IPS DF 4.7 (cell line): ENCODE measurements around the gene TPRG1.

Experiments
- DNase-seq: peaks from one replicate; pipeline ENCODE4 v3.0.0-alpha.2; 2013; ENCODE audit warnings: low spot score; ENCODE audit errors: extremely low read depth

The TPRG1 gene

DNA sequence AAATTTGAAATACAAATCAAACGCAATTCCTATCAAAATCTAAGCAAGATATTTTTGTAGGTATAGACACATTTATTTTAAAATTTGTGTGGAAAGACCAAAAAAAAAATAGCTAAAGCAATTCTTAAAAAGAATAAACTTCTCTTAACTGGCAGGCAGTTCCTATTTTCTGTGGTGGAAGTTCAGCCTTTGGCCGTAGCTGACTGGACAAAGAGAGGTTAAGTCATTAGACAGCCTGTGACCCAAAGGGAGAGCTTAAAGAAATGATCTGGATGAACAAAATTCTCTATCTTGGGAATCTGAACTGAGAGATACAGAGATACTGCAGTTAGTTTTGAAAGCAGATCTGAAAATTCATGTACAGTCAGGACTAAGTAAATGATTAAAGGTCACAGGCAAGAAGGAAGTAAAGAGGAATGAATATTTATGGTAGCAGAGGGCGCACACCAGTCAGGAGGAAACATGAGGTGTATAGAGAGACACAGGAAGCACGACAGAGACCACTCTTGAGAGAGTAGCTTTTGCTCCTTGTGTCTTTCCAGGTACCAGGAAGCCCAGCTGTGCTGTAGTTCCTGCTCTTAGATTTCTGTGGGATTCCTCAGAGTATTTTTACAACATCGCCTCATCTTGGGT lies 57.5 kb downstream of the TPRG1 start:
- DNase-seq, result no peak

DNA sequence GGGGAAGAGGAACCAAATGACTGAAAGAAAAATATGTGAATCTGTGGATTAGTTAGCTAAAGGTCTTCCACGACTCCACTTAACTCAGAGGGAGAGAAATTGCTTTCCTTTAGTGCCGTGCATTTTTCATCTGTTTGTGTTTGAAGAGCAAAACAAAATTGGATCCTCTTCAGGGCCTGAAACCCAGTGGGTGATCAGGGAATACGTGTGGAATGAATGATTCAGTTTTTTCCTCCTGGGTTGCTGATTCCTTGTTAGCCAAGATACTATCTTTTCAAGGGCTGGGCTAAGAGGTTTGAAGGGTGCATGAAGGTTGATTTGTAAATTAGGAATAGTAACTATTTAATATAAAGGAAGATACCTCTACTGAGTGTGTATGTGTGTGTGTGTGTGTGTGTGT lies 61.0 kb downstream of the TPRG1 start:
- DNase-seq, result no peak

DNA sequence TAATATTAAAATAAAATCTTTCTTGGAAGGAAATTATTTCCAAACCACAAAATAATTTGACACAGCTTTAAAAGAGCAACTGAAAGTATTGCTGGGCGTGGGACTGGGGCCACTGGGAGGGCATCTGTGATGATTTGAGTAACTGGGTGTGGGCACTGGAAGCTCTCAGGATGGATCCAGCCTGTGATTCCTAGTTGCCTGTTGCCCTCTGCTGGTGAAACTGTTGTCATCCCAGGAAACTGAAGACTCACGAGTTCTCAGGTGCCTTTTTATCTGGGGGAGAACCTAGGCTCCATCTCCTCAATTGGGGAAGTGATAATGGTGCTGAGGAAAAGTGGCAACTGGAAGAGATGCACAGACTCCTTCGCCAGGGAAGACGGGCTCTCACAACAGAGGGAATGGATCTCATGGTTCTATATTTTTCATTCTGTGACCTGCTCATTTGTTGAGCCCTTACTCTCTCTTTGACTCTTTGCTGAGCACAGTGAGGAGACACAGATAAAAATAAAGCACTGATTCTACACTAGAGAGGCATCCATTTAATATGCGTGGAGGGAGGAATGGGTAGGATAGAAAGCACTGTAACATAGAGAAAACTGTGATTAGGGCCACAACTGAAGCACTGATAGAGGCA lies 61.6 kb downstream of the TPRG1 start:
- DNase-seq, result peak; percentile 44

DNA sequence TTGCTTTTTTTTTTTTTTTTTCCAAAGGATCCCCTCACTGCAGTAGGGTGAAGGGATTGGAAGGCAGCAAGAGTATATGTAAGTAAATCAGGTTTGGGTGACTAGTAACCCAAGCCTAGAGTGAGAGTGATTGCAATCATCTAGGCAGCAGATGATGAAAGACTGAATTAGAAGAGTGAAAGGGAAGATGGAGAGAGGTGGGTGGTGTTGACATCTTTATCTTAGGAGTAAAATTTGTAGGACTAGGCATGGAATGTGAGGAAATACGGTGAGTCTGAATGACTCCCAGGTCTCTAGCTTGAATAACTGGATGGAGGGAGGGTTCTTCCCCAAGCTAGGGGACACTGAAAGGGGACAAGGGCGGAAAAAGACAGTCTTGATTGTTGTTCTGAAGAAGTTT lies 63.4 kb downstream of the TPRG1 start:
- no peak for DNase-seq

DNA sequence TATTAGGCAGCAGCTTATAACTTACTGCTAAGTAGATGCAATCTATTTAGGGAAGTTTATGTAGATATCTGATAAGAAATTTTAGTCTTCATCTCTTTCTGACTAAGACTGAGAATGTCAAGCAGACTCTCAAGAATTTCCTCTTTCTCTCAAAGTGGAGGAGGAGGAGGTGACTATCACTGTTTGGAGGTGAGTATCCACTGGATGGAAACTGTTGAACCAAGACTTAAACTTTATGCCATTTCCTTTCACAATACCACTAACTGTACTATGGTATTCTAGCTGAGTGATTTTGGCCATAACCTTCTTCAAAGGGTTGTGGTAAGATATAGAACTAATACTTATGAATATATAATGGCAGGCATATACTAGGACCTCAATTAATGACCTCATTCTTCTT lies 64.6 kb downstream of the TPRG1 start:
- no peak for DNase-seq

DNA sequence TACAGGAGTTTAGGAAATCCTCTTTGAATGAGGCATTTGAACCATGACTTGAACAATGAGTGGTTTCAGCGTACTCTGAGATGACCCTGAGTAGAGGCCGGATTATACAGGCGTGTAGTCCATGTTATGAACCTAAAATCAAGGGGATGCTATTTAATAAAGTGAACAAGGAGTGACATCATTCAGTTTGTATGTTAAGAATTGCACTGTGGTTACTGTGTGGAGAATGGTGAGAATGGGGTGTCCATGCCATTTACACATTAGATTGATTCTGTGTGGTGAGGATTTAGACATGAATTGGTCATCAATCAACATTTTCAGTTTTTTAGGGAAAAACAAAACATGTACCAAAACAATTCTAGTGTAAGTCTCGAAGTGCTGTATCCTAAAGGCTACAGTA lies 65.8 kb downstream of the TPRG1 start:
- DNase-seq, result no peak

DNA sequence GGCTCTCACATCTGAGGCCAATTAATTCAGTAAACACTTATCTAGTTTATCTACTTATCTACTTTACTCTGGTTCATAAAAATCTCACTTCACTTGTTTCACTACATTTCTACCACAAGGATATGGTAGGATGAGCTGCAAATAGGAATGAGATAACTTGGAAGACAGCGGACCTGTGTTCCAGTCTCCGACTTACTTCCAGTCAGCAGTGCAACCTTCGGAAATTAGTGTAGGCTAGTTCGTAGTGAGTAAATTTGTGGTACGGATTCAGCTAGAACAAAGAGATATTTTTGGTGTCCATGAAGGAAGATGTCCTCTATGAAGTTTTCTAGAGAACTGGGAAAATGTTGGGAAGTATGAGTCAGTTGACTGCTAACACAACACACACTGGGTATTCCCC lies 66.3 kb downstream of the TPRG1 start:
- DNase-seq, result no peak

DNA sequence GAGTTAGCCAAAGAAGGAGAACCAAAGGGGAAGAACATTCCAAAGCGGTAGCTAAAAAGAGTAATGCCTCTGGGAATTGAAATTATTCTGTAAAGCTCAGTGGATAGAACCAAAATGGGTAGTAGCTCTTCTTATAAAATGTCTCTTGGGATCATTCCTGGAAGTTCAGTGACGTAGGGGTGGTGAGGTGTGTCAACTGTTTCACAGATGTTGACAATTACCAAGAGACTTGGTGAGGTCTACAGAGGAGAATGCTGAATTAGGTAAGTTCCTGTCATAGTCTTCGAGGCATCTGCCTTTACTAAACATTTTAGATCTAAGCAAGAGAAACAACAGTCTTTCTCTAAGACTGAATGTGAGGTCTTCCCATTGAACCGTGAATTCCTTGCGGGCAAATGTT lies 67.8 kb downstream of the TPRG1 start:
- DNase-seq, result no peak

DNA sequence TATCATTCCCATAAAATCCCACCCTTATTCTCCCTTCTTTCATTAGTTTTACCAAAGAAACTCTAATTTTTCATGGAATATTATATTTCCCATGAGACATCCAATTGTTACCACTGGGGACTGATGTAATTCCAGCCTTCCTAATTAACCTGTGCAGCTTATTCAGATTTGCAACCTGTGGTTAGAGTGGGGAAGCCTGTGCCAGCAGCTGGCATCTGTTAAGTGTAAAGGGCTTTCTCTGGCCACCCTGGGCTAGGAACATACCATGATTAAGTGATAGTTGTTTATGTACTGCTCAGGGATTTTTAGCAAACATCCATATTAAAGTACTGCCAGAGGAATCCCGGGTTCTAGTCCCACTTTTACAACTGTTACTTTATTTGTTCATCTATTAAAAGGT lies 78.2 kb downstream of the TPRG1 start:
- DNase-seq, result no peak

DNA sequence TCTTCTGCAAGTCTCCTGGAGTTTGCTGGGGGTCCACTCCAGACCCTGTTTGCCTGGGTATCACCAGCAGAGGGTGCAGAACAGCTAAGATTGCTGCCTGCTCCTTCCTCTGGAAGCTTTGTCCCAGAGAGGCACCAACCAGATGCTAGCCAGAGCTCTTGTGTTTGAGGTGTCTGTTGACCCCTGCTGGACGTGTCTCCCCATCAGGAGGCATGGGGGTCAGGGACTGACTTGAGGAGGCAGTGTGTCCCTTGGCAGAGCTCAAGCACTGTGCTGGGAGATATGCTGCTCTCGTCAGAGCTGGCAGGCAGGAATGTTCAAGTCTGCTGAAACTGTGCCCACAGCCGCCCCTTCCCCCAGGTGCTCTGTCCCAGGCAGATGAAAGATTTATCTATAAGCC lies 86.5 kb downstream of the TPRG1 start:
- DNase-seq, result no peak

DNA sequence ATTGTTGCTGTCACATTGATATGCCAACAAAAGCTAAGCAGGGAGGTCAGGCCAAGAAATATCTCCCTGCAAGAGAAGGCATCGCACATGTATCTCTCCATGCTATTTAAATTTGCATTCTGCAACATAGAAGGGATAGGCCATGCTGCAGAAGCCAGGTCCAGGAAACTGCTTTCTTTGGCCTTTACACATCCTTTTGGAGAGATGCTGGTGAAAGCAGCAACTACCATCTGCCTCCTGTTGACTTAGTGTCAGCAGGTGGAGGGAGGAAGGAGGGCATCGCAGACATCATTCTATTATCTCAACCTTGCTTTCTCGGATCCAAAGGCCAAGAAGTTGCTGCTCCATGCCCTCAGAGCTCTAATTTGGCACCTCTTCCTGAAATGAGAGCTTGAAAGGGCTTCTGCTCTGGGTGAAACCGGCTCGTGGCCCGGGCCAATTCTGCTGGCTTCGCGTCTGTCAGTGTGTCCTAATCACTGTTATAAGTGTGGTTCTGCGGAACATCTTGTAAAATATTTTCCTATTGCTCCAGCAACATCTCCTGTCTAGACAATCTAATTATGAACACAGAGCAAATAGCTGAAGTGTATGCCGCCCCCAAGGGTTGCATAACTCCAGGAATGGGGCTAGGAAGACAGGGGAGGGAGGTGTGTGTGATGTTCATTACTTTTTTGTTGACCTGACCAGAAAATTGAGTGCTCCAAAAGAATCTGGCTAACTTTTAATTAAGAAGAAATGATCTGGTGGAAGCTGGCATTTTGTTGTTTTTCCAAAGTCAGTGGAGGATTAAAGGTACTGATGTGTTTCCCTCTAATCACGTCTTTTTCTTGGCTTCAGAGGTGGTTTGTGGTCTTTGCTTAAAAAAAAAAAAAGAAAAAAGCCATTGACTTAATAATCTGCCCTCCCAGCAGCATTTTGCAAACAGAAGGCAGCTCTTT lies 89.1 kb downstream of the TPRG1 start:
- no peak for DNase-seq

DNA sequence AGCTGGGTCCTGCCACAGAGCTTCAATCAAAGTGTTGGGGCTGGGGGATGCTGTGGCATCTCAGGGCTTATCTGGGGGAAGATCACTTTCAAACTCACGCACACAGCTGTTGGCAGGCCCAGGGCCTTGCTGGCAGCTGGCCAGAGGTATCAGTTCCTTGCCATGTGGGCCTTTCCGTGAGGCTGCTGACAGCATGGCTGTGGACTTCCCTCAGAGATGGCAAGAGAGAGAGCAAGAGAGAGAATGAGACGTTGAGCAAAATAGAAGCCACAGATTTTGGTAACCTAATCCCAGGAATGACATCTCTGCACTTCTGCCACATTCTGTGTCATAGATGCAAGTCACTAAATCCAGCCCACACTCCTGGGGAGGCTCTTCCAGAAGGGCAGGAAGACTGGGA lies 91.0 kb downstream of the TPRG1 start:
- no peak for DNase-seq

DNA sequence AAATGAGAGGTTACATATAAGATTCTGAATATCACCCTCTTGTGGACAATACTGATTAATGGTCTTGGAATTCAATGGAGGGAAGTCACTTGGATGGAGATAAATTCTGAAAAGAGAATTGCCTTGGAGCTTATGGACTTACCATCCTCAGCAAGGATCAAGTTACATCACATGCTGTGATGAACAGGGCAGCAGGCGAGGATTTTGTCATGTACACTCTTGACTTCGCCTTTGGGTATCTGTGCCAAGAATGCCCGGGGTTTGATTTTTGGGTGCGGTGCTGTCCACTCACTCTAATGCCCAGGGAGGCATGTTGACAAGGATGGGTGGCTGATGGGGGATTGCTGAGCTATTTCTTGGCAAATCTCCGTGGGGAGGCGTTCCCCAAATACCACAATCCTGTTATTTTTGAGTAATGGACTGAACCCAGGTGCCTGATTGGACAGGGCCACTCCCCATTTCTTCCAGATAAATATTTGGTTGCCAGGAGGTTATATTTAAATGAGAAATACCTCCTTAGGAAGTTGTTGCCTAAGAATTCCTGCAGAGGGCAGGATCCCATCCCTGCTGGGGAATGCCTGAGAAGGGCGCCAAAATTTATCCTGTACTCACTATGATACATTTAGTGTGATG lies 96.3 kb downstream of the TPRG1 start:
- no peak for DNase-seq

DNA sequence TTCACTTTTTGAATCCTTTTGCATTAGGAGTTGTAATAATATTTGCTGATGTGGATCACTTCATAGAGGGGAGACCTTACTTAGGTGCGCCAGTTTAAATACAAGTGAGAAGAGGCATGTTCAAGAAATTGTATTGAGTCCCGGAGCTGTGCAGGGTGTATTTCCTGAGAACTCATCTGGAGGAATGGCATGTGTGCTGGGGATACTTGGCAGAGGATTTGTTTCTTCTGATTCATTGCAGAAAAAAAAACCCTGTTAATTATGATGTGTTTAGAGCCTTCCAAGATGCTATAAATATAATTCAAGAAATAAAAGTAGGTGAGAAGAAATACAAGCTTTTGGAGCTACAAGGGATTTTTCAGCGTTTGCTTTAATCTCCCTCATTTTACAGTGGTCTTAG lies 97.6 kb downstream of the TPRG1 start:
- no peak for DNase-seq

DNA sequence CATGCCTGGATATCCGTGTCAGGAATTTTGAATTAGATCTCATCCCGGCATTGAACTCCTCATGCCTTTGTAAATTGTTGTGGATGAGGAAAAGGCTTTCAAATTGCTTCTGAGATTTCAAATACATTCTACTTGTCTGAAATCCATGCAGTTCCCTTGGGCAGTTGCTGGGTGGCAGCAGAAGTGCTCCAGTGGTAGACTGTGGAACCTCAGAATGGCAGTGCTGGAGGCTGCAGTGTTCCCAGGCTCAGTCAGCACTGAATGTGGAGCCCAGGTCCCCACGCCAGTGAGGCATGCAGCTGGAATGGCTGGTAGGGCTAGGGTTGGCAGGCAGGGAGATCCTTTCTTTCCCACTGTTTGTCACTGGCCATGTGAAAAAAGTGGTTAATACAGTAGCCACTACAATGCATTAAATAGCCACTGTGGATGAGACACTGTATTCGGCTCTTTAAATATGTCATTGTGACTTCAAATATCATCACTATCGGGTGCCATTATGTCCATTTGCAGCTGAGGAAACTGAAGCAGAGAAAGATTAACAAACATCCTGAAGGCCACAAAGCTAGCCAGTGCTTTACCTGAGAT lies 98.6 kb downstream of the TPRG1 start:
- DNase-seq, result peak; percentile 36

DNA sequence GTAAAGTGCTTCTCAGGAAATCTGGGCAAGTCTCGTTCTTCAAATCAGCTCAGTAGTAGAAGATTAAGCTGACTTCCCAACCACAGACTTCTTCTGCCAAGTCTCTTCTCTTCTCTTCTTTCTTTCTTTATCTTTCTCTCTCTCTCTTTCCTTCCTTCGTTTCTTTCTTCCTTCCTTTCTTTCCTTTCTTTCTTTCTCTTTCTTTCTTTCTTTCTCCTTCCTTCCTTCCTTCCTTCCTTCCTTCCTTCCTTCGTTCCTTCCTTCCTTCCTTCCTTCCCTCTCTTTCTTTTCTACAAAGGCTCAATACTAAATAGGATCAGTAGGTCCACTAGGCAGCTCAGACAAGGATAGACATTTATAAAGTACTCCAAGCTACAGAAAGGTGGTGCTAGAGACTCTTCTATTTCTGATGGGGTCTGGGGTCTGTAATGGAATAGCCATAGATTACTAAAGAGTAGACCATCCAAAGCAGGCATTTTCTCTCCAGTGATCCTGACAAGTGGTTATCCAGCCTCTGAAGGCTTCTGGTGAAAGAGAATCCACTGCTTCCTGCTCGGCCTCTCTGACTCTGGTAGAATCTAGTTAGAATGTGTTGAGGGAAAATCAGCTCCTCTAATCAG lies 100.8 kb downstream of the TPRG1 start:
- DNase-seq, result peak; percentile 44

DNA sequence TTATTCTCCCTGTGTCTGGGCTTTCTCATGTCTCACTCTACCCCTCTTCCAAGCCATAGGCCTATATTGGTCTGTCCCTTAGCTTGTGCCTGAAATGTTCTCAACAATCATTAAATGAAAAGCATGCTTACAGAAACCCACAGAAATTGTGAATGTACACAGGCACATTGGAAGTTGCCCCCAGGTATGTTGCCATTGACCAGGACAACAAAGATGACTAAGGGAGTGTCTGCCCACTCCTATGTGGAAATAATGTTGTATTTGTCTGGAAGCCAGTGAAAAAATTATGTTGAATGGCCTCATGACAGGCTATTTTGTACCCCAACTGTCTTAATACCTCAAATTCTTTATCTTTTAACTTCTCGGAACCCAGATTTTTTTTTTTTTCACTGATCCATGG lies 102.0 kb downstream of the TPRG1 start:
- no peak for DNase-seq

DNA sequence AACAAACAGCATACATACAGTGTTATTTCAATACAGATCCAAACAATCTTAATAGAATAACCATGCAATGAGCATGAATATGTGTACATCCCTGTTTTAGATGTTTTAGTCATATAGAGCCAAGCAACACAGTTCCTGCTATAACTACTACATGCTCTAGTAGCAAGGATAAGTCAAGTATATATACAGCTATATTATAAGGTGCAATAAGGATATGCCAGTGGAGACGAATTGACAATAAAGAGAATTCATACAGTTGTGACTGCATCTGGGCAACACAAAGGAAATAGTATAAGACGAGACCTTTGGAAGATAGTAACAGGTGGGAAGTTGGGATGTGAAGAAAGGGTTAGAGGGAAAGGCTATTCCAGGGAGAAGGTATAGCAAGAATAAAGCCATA lies 103.4 kb downstream of the TPRG1 start:
- no peak for DNase-seq

DNA sequence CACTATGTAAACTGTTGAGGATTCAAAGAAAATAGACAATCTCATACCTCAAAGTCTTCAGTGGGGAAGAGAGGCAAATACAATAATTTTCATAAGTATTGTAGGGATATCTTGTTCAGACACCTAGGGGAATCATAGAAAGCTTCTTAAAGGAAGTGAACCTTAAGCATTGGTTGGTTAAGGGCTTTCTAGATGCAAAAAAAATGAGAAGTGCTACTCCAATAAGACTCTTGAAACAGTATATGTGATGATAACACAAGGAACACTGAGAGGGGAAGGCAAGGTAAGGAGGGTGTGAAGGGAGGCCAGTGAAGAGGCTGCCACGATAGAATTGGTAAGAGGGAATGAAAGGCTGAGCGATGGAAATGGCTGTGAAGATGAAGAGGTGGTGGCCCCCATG lies 104.1 kb downstream of the TPRG1 start:
- no peak for DNase-seq

DNA sequence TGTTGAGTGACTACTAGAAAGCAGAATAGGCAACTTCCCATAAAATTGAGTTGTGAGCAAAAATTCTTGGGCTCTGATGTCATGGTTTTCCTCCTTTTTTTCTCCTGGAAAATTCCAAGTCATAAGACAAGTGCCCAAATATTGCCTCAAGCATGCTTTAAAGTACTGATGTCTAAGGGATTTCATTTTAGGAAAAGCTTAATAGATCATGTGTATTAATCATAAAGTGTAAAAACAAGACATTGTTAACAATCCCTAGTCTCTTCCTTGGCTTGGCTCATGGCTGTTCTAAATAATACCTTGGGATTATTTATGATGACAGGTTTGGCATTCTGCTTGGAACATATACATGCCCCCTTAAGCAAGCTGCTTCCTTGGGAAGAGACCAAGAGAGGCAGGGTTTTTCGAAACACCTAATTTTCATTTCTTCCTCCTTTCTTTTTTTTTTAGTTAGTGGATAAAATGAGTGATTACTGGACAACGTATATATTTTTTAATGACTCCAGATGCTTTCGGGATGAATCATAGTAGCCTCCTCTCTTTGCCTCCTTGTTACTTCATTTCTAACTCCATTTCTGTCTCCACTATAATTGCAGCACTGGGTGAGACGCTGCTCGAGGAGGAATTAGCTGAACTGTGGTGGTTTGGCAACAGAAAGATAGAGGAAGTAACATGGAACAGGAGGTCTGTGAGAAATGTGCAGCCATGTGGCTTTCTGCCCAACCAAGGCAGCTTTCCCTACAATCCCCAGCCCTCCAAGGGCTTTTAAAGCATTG lies 104.9 kb downstream of the TPRG1 start:
- DNase-seq, result no peak
